Subcutaneous adipose tissue (tissue), 4 donors: Measurements from ENCODE around the gene ABCA4. TPM values are rescaled to one million over a fixed set of nuclear protein-coding genes. Genes with fewer than 3 reads are reported as not detected.

Experiments used
- total RNA-seq, 4 donors: library from RNA; depleted of rRNA; stranded (reverse); fragments of >200 nt; gene quantifications; one replicate each; pipeline ENCODE4 v1.1.0, GENCODE V29; 2016
- TF ChIP-seq, protein P1 (sequence below): fragments of 450-650 bp; IDR thresholded peaks from one replicate; pipeline ENCODE4 v1.5.1; 2016; ENCODE audit warnings: low read depth, mild to moderate bottlenecking, control low read depth, antibody characterized with exemption, moderate library complexity

Gene ABCA4
- total RNA-seq, 4 donors from 2014 or later = 0.16 to 0.51 (median 0.30) TPM

- TF ChIP-seq, protein P1, sequence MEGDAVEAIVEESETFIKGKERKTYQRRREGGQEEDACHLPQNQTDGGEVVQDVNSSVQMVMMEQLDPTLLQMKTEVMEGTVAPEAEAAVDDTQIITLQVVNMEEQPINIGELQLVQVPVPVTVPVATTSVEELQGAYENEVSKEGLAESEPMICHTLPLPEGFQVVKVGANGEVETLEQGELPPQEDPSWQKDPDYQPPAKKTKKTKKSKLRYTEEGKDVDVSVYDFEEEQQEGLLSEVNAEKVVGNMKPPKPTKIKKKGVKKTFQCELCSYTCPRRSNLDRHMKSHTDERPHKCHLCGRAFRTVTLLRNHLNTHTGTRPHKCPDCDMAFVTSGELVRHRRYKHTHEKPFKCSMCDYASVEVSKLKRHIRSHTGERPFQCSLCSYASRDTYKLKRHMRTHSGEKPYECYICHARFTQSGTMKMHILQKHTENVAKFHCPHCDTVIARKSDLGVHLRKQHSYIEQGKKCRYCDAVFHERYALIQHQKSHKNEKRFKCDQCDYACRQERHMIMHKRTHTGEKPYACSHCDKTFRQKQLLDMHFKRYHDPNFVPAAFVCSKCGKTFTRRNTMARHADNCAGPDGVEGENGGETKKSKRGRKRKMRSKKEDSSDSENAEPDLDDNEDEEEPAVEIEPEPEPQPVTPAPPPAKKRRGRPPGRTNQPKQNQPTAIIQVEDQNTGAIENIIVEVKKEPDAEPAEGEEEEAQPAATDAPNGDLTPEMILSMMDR = no peak
These were observed 141.8 kb downstream of the ABCA4 start for GRCh38 chr1:93979040-93979717.

GRCh38 chr1:93977598-93977945, 143.4 kb downstream of the ABCA4 start:
- TF ChIP-seq, protein P1 = no peak

- TF ChIP-seq, protein P1 = no peak
These were observed 144.0 kb downstream of the ABCA4 start for GRCh38 chr1:93976711-93977597.

DNA sequence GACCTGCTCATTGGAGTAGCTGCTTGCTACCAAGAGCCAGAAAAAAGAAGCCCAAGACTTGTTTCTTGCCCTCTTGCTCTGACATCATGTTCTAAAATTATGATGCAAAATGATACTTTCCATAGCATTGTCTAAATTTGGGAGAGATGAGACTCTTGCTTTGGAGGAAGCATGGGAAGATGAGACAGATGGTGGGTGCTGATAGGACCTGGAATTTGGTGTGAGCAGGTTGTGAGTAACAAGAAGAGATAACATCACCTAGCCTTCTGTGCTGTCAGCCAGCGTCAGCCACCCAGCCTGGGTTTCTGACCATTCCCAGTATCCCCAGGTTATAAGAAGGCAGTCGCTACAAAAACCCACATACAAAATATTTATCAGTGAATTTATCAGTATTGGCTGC, 144.7 kb downstream of the ABCA4 start:
- TF ChIP-seq, protein P1 = no peak

GRCh38 chr1:93972341-93972740, 148.6 kb downstream of the ABCA4 start:
- TF ChIP-seq, protein P1 = no peak

DNA sequence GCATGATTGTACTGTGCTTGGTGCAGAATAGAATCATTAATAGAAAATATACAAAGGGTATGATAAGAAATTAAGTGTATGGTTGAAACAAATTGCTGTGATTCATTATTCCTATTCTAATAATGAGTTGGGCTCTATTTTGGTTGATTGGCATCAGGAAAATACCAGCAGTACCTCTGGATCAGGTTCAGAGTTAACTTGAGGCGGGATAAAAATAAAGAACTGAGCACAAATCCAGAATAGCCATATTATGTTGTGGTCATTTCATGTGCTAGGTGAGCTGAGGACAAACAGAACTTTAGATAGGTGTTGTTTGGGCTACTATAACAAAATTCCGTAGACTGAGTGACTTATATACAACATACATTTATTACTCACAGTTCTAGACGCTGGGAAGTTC, 151.1 kb downstream of the ABCA4 start:
- TF ChIP-seq, protein P1 = no peak

DNA sequence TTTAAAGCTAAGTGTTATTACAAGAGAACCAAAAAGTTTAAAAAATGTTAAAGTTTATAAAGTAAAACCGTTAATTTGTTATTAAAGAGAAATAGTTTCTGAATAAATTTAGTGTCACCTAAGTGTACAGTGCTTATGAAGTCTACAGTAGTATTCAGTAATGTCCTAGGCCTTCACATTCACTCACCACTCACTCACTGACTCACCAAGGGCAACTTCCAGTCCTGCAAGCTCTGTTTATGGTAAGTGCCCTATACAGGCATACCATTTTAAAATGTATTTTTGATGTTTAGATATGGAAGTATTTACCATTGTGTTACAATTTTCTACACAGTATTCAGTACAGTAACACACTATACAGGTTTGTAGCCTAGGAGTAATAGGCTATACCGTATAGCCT, 151.6 kb downstream of the ABCA4 start:
- TF ChIP-seq, protein P1 = no peak
